ENCODE measurements around the gene CROCC.

GRCh38 chr1:16918371-16918770 is 3.4 kb upstream of the CROCC start:
- TF ChIP-seq EZH2 (optimal IDR thresholded peaks at IDR 0.05; ENCODE audit: low read depth, low read length), result no peak
- TF ChIP-seq CTCF (IDR thresholded peaks at IDR 0.05; ENCODE audit: low read length), result no peak

All from MM.1S (cell line).